HepG2 (cell line): ENCODE measurements around the gene SMURF2. TPM values are rescaled to one million over a fixed set of nuclear protein-coding genes. Genes with fewer than 3 reads are reported as not detected.

Experiments
- AKAP8 ChIP-seq: sonication (generic); formaldehyde crosslinking; IDR thresholded peaks from 2 replicates; pipeline ENCODE4 v1.5.1; 2020; ENCODE audit warnings: mild to moderate bottlenecking, missing genetic modification reagents
- ARID3A ChIP-seq: IDR thresholded peaks from 2 replicates; pipeline ENCODE4 v1.6.1; 2012; ENCODE audit warnings: low read depth, low read length, improper control_type of control experiment
- GATAD1 ChIP-seq: IDR thresholded peaks from 2 replicates; pipeline ENCODE4 v1.6.1; 2016; ENCODE audit warnings: missing genetic modification reagents, missing compliant biosample characterization
- HCFC1 ChIP-seq: fragments of 150-350 bp; IDR thresholded peaks from 2 replicates; pipeline ENCODE4 v1.6.1; 2014; ENCODE audit warnings: low read depth, low read length
- HIC2 ChIP-seq: sonication (generic); formaldehyde crosslinking; IDR thresholded peaks from 2 replicates; pipeline ENCODE4 v1.9.0; 2022; ENCODE audit warnings: low read depth, missing genetic modification reagents
- KLF13 ChIP-seq: sonication (generic); formaldehyde crosslinking; IDR thresholded peaks from 2 replicates; pipeline ENCODE4 v1.4.0; 2020; ENCODE audit warnings: mild to moderate bottlenecking, missing genetic modification reagents
- KLF9 ChIP-seq: IDR thresholded peaks from 2 replicates; pipeline ENCODE4 v1.6.1; 2016; ENCODE audit warnings: low read depth
- MTF2 ChIP-seq: sonication (generic); formaldehyde crosslinking; IDR thresholded peaks from 2 replicates; pipeline ENCODE4 v1.5.0; 2020; ENCODE audit warnings: missing genetic modification reagents, borderline replicate concordance
- NCOA1 ChIP-seq: sonication (generic); formaldehyde crosslinking; IDR thresholded peaks from 2 replicates; pipeline ENCODE4 v1.9.0; 2021; ENCODE audit warnings: missing genetic modification reagents
- NONO ChIP-seq, 2 experiments: fragments of 450-650 bp in 1 of 2; sonication (generic) in 1 of 2; formaldehyde crosslinking in 1 of 2; IDR thresholded peaks in 1 of 2; conservative IDR thresholded peaks in 1 of 2; 2 replicates each; pipeline versions ENCODE4 v1.6.1 to v1.8.0; 2017 to 2022; ENCODE audit warnings: mild to moderate bottlenecking in 1 of 2, missing genetic modification reagents in 1 of 2, moderate library complexity in 1 of 2
- PCBP1 ChIP-seq: fragments of 200-400 bp; formaldehyde crosslinking; IDR thresholded peaks from 2 replicates; pipeline ENCODE4 v1.6.1; 2017; ENCODE audit warnings: mild to moderate bottlenecking, low read depth, low read length, borderline replicate concordance
- SIX4 ChIP-seq: sonication (generic); formaldehyde crosslinking; IDR thresholded peaks from 2 replicates; pipeline ENCODE4 v1.4.0; 2020; ENCODE audit warnings: missing genetic modification reagents
- SMAD9 ChIP-seq: sonication (generic); formaldehyde crosslinking; IDR thresholded peaks from 2 replicates; pipeline ENCODE4 v1.5.1; 2020; ENCODE audit warnings: mild to moderate bottlenecking, missing genetic modification reagents
- SP2 ChIP-seq: sonication (generic); formaldehyde crosslinking; IDR thresholded peaks from 2 replicates; pipeline ENCODE4 v1.5.1; 2020; ENCODE audit warnings: mild to moderate bottlenecking, missing genetic modification reagents
- STAT5B ChIP-seq: sonication (generic); formaldehyde crosslinking; IDR thresholded peaks from 2 replicates; pipeline ENCODE4 v1.4.0; 2020; ENCODE audit warnings: missing genetic modification reagents
- TBX3 ChIP-seq: fragments of 450-650 bp; IDR thresholded peaks from 2 replicates; pipeline ENCODE4 v1.6.1; 2017; ENCODE audit warnings: antibody characterized with exemption, mild to moderate bottlenecking, inconsistent platforms, borderline replicate concordance
- YEATS4 ChIP-seq: sonication (generic); formaldehyde crosslinking; IDR thresholded peaks from 2 replicates; pipeline ENCODE4 v1.4.0; 2020; ENCODE audit warnings: missing genetic modification reagents, borderline replicate concordance
- ZFP36L1 ChIP-seq: sonication (generic); formaldehyde crosslinking; IDR thresholded peaks from 2 replicates; pipeline ENCODE4 v1.8.0; 2022; ENCODE audit warnings: mild to moderate bottlenecking, missing genetic modification reagents, moderate library complexity
- ZFP90 ChIP-seq: sonication (generic); formaldehyde crosslinking; IDR thresholded peaks from 2 replicates; pipeline ENCODE4 v1.8.0; 2022; ENCODE audit warnings: missing genetic modification reagents, mild to moderate bottlenecking, inconsistent platforms, borderline replicate concordance
- ZNF264 ChIP-seq: sonication (generic); formaldehyde crosslinking; IDR thresholded peaks from 2 replicates; pipeline ENCODE4 v1.4.0; 2020; ENCODE audit warnings: missing genetic modification reagents
- ZNF460 ChIP-seq: sonication (generic); formaldehyde crosslinking; IDR thresholded peaks from 2 replicates; pipeline ENCODE4 v1.5.1; 2020; ENCODE audit warnings: missing genetic modification reagents, mild to moderate bottlenecking, borderline replicate concordance
- ZNF552 ChIP-seq: sonication (generic); formaldehyde crosslinking; IDR thresholded peaks from 2 replicates; pipeline ENCODE4 v1.9.0; 2022; ENCODE audit warnings: missing genetic modification reagents, mild to moderate bottlenecking, borderline replicate concordance
- ZNF605 ChIP-seq: sonication (generic); formaldehyde crosslinking; IDR thresholded peaks from 2 replicates; pipeline ENCODE4 v1.8.0; 2022; ENCODE audit warnings: mild to moderate bottlenecking, missing genetic modification reagents
- ZNF607 ChIP-seq: sonication (generic); formaldehyde crosslinking; IDR thresholded peaks from 2 replicates; pipeline ENCODE4 v1.5.1; 2020; ENCODE audit warnings: missing genetic modification reagents, mild to moderate bottlenecking, borderline replicate concordance
- polyA plus RNA-seq, 8 experiments: library from polyadenylated mRNA; depleted of rRNA in 3 of 8; stranded (reverse) in 7 of 8; unstranded in 1 of 8; fragments of >200 nt; fragmentation: Illumina TruSeq in 4 of 8; extraction: Trizol in 4 of 8; gene quantifications; 2 replicates each; pipeline versions ENCODE4 v1.2.1 to v1.2.3, GENCODE V29; 2011 to 2016; ENCODE audit warnings: low read depth in 4 of 8, missing spikeins in 1 of 8, mixed read lengths in 1 of 8; ENCODE audit not compliant: insufficient read depth in 1 of 8
- total RNA-seq, 5 experiments: library from RNA; depleted of rRNA; stranded (reverse); fragments of >200 nt; fragmentation: Illumina TruSeq; extraction: Trizol; gene quantifications; 2 replicates each; pipeline ENCODE4 v1.2.3, GENCODE V29; 2016; ENCODE audit warnings: low read depth in 1 of 5
- TF ChIP-seq, protein P1 (sequence below): sonication (generic); formaldehyde crosslinking; IDR thresholded peaks from 2 replicates; pipeline ENCODE4 v1.9.0; 2022; ENCODE audit warnings: missing genetic modification reagents, mild to moderate bottlenecking, borderline replicate concordance

SMURF2 gene
- total and polyA plus RNA-seq, 2 of the 13 experiments (the other 11 are each of a cell fraction or from before 2014, with no cell fraction given), result 14.9 to 24.3 TPM

DNA sequence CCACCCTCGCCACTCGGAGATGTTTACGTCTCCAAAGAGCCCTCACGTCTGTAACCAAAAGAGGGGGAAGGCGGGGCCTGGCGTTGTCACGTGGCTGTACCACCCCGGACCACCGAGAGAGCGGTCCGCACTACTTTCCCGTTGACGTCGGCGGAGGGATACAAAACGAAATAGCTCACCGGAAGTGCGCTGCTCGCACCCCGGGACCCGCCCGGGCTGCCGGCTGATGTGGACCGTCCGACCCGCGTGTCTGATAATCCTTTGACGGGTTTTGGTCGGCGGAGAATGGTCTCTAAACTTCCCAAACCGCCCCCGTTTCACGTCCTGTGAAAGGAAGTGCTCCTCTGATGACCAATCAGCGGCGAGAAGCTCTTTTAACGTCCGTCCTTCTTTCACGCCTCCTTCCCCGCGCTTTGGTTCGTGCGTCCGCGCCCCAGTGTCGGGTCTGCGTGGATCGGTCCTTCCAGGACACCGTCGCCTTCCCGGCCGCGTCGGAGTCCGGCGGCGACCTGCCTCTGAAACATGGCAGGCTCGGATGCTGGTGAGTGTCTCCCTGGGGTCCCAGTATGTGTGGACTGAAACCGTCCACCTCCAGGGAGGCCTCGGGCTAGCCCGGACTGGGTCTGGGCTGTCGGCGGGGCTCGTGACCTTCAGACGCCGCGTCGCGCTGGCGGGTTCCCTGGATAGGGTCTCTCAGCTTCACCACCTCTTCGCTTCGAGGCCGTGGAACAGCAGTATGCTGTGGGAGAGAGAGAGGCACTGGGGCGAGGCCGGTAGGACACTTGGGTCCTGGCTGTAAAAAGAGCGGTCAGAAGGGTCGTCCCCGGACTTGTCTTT is 155.3 kb downstream of the SMURF2 start, which contains the start of gene CEP95 (continued):
- TF ChIP-seq ZFP90 (CRISPR knock-in tag) (peak; percentile 95), STAT5B (0 out of 2 replicates have a peak, but pooled peaks have one; percentile 11), SIX4 (CRISPR knock-in tag) (0 out of 2 replicates have a peak, but pooled peaks have one; percentile 19), ZFP36L1 (CRISPR knock-in tag) (0 out of 2 replicates have a peak, but pooled peaks have one; percentile 49), PCBP1 (peak; percentile 100), AKAP8 (CRISPR knock-in tag) (no peak; the same call in 1 of the 2 replicates), YEATS4 (CRISPR knock-in tag) (peak; percentile 99), ZNF460 (CRISPR knock-in tag) (no peak; the same call in 1 of the 2 replicates), MTF2 (peak; percentile 94; the same call in 1 of the 2 replicates), SMAD9 (peak; percentile 5; the same call in 1 of the 2 replicates), ZNF605 (CRISPR knock-in tag) (peak; percentile 99), HCFC1 (peak; percentile 23; the same call in 1 of the 2 replicates), GATAD1 (CRISPR knock-in tag) (peak; percentile 88), TBX3 (peak; percentile 96), KLF13 (CRISPR knock-in tag) (no peak; the same call in 1 of the 2 replicates), KLF9 (CRISPR knock-in tag) (no peak), SP2 (CRISPR knock-in tag) (peak; percentile 80), NCOA1 (CRISPR knock-in tag) (peak; percentile 71), ARID3A (no peak), ZNF607 (peak; percentile 96), ZNF552 (peak; percentile 49; the same call in 1 of the 2 replicates), HIC2 (CRISPR knock-in tag) (no peak), NONO (IDR thresholded peaks at IDR 0.05) (no peak), NONO (CRISPR knock-in tag; conservative IDR thresholded peaks at IDR 0.05) (peak; percentile 89), ZNF264 (CRISPR knock-in tag) (no peak; the same call in 1 of the 2 replicates)
- TF ChIP-seq, protein P1, sequence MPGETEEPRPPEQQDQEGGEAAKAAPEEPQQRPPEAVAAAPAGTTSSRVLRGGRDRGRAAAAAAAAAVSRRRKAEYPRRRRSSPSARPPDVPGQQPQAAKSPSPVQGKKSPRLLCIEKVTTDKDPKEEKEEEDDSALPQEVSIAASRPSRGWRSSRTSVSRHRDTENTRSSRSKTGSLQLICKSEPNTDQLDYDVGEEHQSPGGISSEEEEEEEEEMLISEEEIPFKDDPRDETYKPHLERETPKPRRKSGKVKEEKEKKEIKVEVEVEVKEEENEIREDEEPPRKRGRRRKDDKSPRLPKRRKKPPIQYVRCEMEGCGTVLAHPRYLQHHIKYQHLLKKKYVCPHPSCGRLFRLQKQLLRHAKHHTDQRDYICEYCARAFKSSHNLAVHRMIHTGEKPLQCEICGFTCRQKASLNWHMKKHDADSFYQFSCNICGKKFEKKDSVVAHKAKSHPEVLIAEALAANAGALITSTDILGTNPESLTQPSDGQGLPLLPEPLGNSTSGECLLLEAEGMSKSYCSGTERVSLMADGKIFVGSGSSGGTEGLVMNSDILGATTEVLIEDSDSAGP (CRISPR knock-in tag), result peak; percentile 92
